GM23338 (cell line): Measurements from ENCODE around the gene DCDC2.

ENCODE experiments used
- CREB1 ChIP-seq: fragments of 250-450 bp; sonication (Bioruptor Pico); IDR thresholded peaks from 2 replicates; pipeline ENCODE4 v1.5.0; 2020; ENCODE audit warnings: low read depth, mild to moderate bottlenecking, moderate library complexity
- CTCF ChIP-seq, 2 experiments: fragments of 200-600 bp in 1 of 2; sonication (generic) in 1 of 2; conservative IDR thresholded peaks; 2 replicates each; pipeline versions ENCODE4 v1.5.1 to v1.6.1; 2016 to 2017; ENCODE audit warnings: antibody characterized with exemption in 2 of 2, low read depth in 2 of 2, mild to moderate bottlenecking in 2 of 2, moderate library complexity in 1 of 2
- ETS1 ChIP-seq: IDR thresholded peaks from 2 replicates; pipeline ENCODE4 v1.6.1; 2016; ENCODE audit warnings: antibody characterized with exemption
- EZH2 ChIP-seq: fragments of 200-600 bp; sonication (generic); IDR thresholded peaks from one replicate; pipeline ENCODE4 v1.8.0; 2017; ENCODE audit warnings: antibody characterized with exemption, mild to moderate bottlenecking, low read depth; ENCODE audit not compliant: unreplicated experiment
- EZH2phosphoT487 ChIP-seq: fragments of 200-600 bp; sonication (generic); IDR thresholded peaks from one replicate; pipeline ENCODE4 v1.8.1; 2018; ENCODE audit warnings: antibody characterized with exemption; ENCODE audit not compliant: unreplicated experiment
- JUNB ChIP-seq: IDR thresholded peaks from one replicate; pipeline ENCODE4 v1.6.1; 2016; ENCODE audit warnings: antibody characterized with exemption; ENCODE audit not compliant: unreplicated experiment
- NANOG ChIP-seq: IDR thresholded peaks from 2 replicates; pipeline ENCODE4 v1.6.1; 2016; ENCODE audit warnings: antibody characterized with exemption, borderline replicate concordance
- POLR2AphosphoS5 ChIP-seq: IDR thresholded peaks from 2 replicates; pipeline ENCODE4 v1.6.1; 2016; ENCODE audit warnings: antibody characterized with exemption, low read depth
- REST ChIP-seq: IDR thresholded peaks from one replicate; pipeline ENCODE4 v1.6.1; 2018; ENCODE audit warnings: antibody characterized with exemption; ENCODE audit not compliant: unreplicated experiment
- STAT1 ChIP-seq: IDR thresholded peaks from one replicate; pipeline ENCODE4 v1.6.1; 2016; ENCODE audit warnings: antibody characterized with exemption; ENCODE audit not compliant: unreplicated experiment
- ZNF331 ChIP-seq: fragments of 250-450 bp; sonication (Bioruptor Pico); IDR thresholded peaks from 2 replicates; pipeline ENCODE4 v1.5.0; 2020; ENCODE audit warnings: low read depth, mild to moderate bottlenecking, moderate library complexity

GRCh38 chr6:24287239-24287638 lies 70.6 kb downstream of the DCDC2 start:
- TF ChIP-seq CTCF (conservative IDR thresholded peaks at IDR 0.05; ENCODE audit: low read depth in 2 of 2): no peak
- TF ChIP-seq CREB1 (CRISPR knock-in tag): no peak
- TF ChIP-seq POLR2AphosphoS5: no peak
- TF ChIP-seq REST: no peak
- no peak for TF ChIP-seq EZH2
- TF ChIP-seq ZNF331: no peak
- TF ChIP-seq ETS1: no peak
- no peak for TF ChIP-seq EZH2phosphoT487
- no peak for TF ChIP-seq JUNB
- TF ChIP-seq STAT1: no peak
- no peak for TF ChIP-seq NANOG
